GM23338 (cell line): ENCODE measurements around the gene SPTB.

ENCODE experiments used
- CREB1 ChIP-seq: fragments of 250-450 bp; sonication (Bioruptor Pico); IDR thresholded peaks from 2 replicates; pipeline ENCODE4 v1.5.0; 2020; ENCODE audit warnings: low read depth, mild to moderate bottlenecking, moderate library complexity
- CTCF ChIP-seq, 2 experiments: fragments of 200-600 bp in 1 of 2; sonication (generic) in 1 of 2; conservative IDR thresholded peaks; 2 replicates each; pipeline versions ENCODE4 v1.5.1 to v1.6.1; 2016 to 2017; ENCODE audit warnings: antibody characterized with exemption in 2 of 2, low read depth in 2 of 2, mild to moderate bottlenecking in 2 of 2, moderate library complexity in 1 of 2
- EZH2 ChIP-seq: fragments of 200-600 bp; sonication (generic); IDR thresholded peaks from one replicate; pipeline ENCODE4 v1.8.0; 2017; ENCODE audit warnings: antibody characterized with exemption, mild to moderate bottlenecking, low read depth; ENCODE audit not compliant: unreplicated experiment
- EZH2phosphoT487 ChIP-seq: fragments of 200-600 bp; sonication (generic); IDR thresholded peaks from one replicate; pipeline ENCODE4 v1.8.1; 2018; ENCODE audit warnings: antibody characterized with exemption; ENCODE audit not compliant: unreplicated experiment
- POLR2AphosphoS5 ChIP-seq: IDR thresholded peaks from 2 replicates; pipeline ENCODE4 v1.6.1; 2016; ENCODE audit warnings: antibody characterized with exemption, low read depth
- TF ChIP-seq, protein P1 (sequence below): IDR thresholded peaks from one replicate; pipeline ENCODE4 v1.6.1; 2018; ENCODE audit warnings: antibody characterized with exemption; ENCODE audit not compliant: unreplicated experiment

DNA sequence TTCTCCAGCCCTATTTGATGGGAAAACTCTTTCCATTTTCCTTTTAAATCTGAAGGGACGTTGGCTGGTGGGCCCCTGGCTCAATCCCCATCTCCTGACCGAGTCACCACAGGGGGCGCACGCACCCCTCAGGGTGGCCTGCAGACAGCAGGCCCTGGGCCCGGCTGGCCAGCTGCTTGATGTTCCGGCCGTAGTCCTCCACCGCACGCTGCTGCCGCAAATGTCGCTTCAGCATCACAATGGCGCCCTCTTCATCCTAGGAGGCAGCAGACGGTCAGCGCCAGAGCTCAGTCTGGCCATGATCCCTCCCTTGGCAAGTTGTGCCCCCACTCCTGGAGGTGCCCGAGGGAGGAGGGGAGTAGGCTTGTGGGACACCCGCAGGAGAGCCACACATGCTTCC is 105.4 kb downstream of the SPTB start:
- no peak; a peak in 1 of 4 replicates for TF ChIP-seq CTCF (conservative IDR thresholded peaks at IDR 0.05; ENCODE audit: low read depth in 2 of 2)
- no peak for TF ChIP-seq EZH2
- no peak for TF ChIP-seq EZH2phosphoT487
- TF ChIP-seq, protein P1, sequence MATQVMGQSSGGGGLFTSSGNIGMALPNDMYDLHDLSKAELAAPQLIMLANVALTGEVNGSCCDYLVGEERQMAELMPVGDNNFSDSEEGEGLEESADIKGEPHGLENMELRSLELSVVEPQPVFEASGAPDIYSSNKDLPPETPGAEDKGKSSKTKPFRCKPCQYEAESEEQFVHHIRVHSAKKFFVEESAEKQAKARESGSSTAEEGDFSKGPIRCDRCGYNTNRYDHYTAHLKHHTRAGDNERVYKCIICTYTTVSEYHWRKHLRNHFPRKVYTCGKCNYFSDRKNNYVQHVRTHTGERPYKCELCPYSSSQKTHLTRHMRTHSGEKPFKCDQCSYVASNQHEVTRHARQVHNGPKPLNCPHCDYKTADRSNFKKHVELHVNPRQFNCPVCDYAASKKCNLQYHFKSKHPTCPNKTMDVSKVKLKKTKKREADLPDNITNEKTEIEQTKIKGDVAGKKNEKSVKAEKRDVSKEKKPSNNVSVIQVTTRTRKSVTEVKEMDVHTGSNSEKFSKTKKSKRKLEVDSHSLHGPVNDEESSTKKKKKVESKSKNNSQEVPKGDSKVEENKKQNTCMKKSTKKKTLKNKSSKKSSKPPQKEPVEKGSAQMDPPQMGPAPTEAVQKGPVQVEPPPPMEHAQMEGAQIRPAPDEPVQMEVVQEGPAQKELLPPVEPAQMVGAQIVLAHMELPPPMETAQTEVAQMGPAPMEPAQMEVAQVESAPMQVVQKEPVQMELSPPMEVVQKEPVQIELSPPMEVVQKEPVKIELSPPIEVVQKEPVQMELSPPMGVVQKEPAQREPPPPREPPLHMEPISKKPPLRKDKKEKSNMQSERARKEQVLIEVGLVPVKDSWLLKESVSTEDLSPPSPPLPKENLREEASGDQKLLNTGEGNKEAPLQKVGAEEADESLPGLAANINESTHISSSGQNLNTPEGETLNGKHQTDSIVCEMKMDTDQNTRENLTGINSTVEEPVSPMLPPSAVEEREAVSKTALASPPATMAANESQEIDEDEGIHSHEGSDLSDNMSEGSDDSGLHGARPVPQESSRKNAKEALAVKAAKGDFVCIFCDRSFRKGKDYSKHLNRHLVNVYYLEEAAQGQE: no peak
- TF ChIP-seq CREB1 (CRISPR knock-in tag): no peak
- TF ChIP-seq POLR2AphosphoS5: no peak
